Heart right ventricle (tissue), 16 donors: Measurements from ENCODE around the gene PRDM16. TPM values are rescaled to one million over a fixed set of nuclear protein-coding genes. Genes with fewer than 3 reads are reported as not detected.

Experiments
- ATAC-seq, 8 donors: fragments of 200-7000 bp; cut with Tn5 transposase; one replicate each; pipeline ENCODE4 v1.9.1; 2020; ENCODE audit warnings: mild to moderate bottlenecking in 8 of 8, moderate library complexity in 8 of 8, moderate number of reproducible peaks in 1 of 8
- DNase-seq, 2 donors: peaks; one replicate each; pipeline ENCODE4 v3.0.0-alpha.2; 2020
- H3K27ac ChIP-seq, 10 donors: fragments of 200-600 bp; sonication (generic) in 2 of 10; one replicate each; pipeline versions ENCODE4 v1.5.0 to v1.8.0; 2020 to 2022; ENCODE audit warnings: mild to moderate bottlenecking in 3 of 10
- H3K27me3 ChIP-seq, 7 donors: fragments of 200-600 bp; one replicate each; pipeline ENCODE4 v1.8.0; 2021 to 2022; ENCODE audit warnings: mild to moderate bottlenecking in 2 of 7
- H3K36me3 ChIP-seq, 9 donors: fragments of 200-600 bp; sonication (generic) in 1 of 9; one replicate each; pipeline versions ENCODE4 v1.5.0 to v1.8.0; 2020 to 2022; ENCODE audit warnings: mild to moderate bottlenecking in 2 of 9
- H3K4me1 ChIP-seq, 9 donors: fragments of 200-600 bp; sonication (generic) in 1 of 9; one replicate each; pipeline versions ENCODE4 v1.5.0 to v1.8.0; 2020 to 2022; ENCODE audit warnings: mild to moderate bottlenecking in 4 of 9
- H3K4me3 ChIP-seq, 10 donors: fragments of 200-600 bp; sonication (generic) in 2 of 10; one replicate each; pipeline versions ENCODE4 v1.5.0 to v1.8.0; 2020 to 2022; ENCODE audit warnings: mild to moderate bottlenecking in 7 of 10, moderate library complexity in 2 of 10
- H3K9me3 ChIP-seq, 11 donors: fragments of 200-600 bp in 10 of 11; sonication (generic) in 2 of 11; one replicate each; pipeline versions ENCODE4 v1.5.0 to v1.8.0; 2013 to 2022; ENCODE audit warnings: mild to moderate bottlenecking in 2 of 11, control low read depth in 1 of 11, moderate library complexity in 1 of 11
- WGBS, 2 donors: extraction: QIAGEN DNeasy Blood & Tissue Kit; methylation state at CpG; one replicate each; pipeline ENCODE4 v1.1.7; 2013; ENCODE audit warnings: inconsistent platforms in 1 of 2; 5-methylcytosine and 5-hydroxymethylcytosine counted together
- intact Hi-C, 10 donors: fragments of 100-400 bp; cut with DNase I; formaldehyde crosslinking; loops; one replicate each; pipeline versions ENCODE4 v1.11.1 to v1.14.2; 2022
- polyA plus RNA-seq, 2 donors: library from polyadenylated mRNA; stranded (reverse); fragments of 200-250 nt; gene quantifications; one replicate each; pipeline ENCODE4 v1.2.3, GENCODE V29; 2013
- total RNA-seq, 10 donors: library from RNA; stranded (reverse); fragmentation: NEBNext Ultra II Directional in 3 of 10; extraction: Animal tissue kit (Norgen Biotek cat#: 25700) in 3 of 10; gene quantifications; one replicate each; pipeline versions ENCODE4 v1.2.1 to v1.2.4, GENCODE V29; 2021 to 2023
- TF ChIP-seq, protein P1 (sequence below), 9 donors: fragments of 200-600 bp; sonication (generic) in 2 of 9; IDR thresholded peaks; one replicate each; pipeline versions ENCODE4 v1.5.0 to v1.8.0; 2021 to 2022; ENCODE audit warnings: antibody characterized with exemption in 9 of 9, mild to moderate bottlenecking in 5 of 9, moderate library complexity in 1 of 9
- donor health status: Arrhythmogenic right ventricular cardiomyopathy.
- donor health status: ischemic (EF 13 %, LVEDD 7.1; RV severe dilation, severe dysfunction).
- donor health status: healthy with polysubstance abuse.
- donor health status: DM: no; HTN: yes; CAD: no.
- donor health status: DM: no; HTN: no; CAD: no.
- donor health status: ischemic (EF 25% LVEDD 6.9; RV normal size, moderate dysfunction).
- donor health status: ischemic (EF 25% LVEDD 5.7; RV mildly dilated, moderate dysfunction).
- donor health status: healthy.
- donor health status: DM: yes; HTN: yes; CAD: no.
- donor health status: Ischemic cardiomyopathy.
- donor health status: ischemic (EF 35%, LVEDD 5.7; RV mildly dilated, moderate dysfunction).
- donor health status: nonischemic (EF 11% LVEDD 7.7; RV severe dilation, severe dysfunction).
- donor health status: DM: yes; HTN: yes; CAD: no.
- donor health status: PGD.
- donor health status: ischemic (EF 29% LVEDD 5.4; RV normal size, mild dysfunction).
- donor health status: nonischemic (EF 23%, LVEDD 6.1; RV moderate dilation, normal function).

Gene PRDM16
- total and polyA plus RNA-seq, 12 donors, result 4.1 to 25.9 (median 14.8) TPM

GRCh38 chr1:3073489-3074296 is 4.7 kb downstream of the PRDM16 start:
- H3K27me3 ChIP-seq, result peaks cover 0 to 83% (median 47%) of the 10 kb centered on the region in 7 donors
- H3K4me3 ChIP-seq, result peak overlapping the region; percentile 10 to 92 (median 76)
- DNase-seq, result no peak
- ATAC-seq, result no peak
- 10 to 11% methylated on average over 61 to 82 of the region's 82 CpGs for WGBS, 2 donors
- H3K27ac ChIP-seq, result peak overlapping the region; percentile 76 to 95 (median 86)
- H3K9me3 ChIP-seq, result no peaks in the 10 kb centered on the region
- intact Hi-C loops, result loop anchor here in 7 of 10 donors (5.0 to 10.0 kb wide), 7 partner anchors 51 to 211 kb away; no protein-coding TSS in a partner anchor
- no peaks in the 10 kb centered on the region for H3K36me3 ChIP-seq
- H3K4me1 ChIP-seq, result peaks cover under 1 to 82% (median 48%) of the 10 kb centered on the region in 9 donors
- TF ChIP-seq, protein P1, sequence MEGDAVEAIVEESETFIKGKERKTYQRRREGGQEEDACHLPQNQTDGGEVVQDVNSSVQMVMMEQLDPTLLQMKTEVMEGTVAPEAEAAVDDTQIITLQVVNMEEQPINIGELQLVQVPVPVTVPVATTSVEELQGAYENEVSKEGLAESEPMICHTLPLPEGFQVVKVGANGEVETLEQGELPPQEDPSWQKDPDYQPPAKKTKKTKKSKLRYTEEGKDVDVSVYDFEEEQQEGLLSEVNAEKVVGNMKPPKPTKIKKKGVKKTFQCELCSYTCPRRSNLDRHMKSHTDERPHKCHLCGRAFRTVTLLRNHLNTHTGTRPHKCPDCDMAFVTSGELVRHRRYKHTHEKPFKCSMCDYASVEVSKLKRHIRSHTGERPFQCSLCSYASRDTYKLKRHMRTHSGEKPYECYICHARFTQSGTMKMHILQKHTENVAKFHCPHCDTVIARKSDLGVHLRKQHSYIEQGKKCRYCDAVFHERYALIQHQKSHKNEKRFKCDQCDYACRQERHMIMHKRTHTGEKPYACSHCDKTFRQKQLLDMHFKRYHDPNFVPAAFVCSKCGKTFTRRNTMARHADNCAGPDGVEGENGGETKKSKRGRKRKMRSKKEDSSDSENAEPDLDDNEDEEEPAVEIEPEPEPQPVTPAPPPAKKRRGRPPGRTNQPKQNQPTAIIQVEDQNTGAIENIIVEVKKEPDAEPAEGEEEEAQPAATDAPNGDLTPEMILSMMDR (IDR thresholded peaks at IDR 0.05), result no peak

GRCh38 chr1:3074297-3074741 is 5.3 kb downstream of the PRDM16 start:
- 41 to 43% methylated on average over 13 of the region's 13 CpGs for WGBS, 2 donors
- ATAC-seq, result peak in 3 of 8 donors; percentile 13 to 30 (median 18)
- Histone ChIP-seq H3K36me3 (no peaks in the 10 kb centered on the region), H3K4me1 (peaks cover 2 to 86% (median 54%) of the 10 kb centered on the region in 9 donors), H3K4me3 (peak overlapping the region in 6 of 10 donors; percentile 54 to 92 (median 83)), H3K9me3 (no peaks in the 10 kb centered on the region), H3K27ac (peak overlapping the region in 8 of 10 donors; percentile 82 to 95 (median 90)), H3K27me3 (peaks cover 0 to 86% (median 47%) of the 10 kb centered on the region in 7 donors)
- intact Hi-C loops, result loop anchor here in 7 of 10 donors (5.0 to 10.0 kb wide), 7 partner anchors 50 to 210 kb away; no protein-coding TSS in a partner anchor
- DNase-seq, result no peak
- TF ChIP-seq, protein P1 (IDR thresholded peaks at IDR 0.05), result no peak

- intact Hi-C loops, result loop anchor here in 7 of 10 donors (5.0 to 10.0 kb wide), 8 partner anchors 50 to 972 kb away; no protein-coding TSS in a partner anchor
- ATAC-seq (peak in 6 of 8 donors; percentile 14 to 32 (median 28)), DNase-seq (peak in 1 of 2 donors; percentile 44)
- 45 to 55% methylated on average over 12 of the region's 12 CpGs for WGBS, 2 donors
- peaks cover 0 to 86% (median 45%) of the 10 kb centered on the region in 7 donors for H3K27me3 ChIP-seq
- H3K36me3 ChIP-seq, result no peaks in the 10 kb centered on the region
- no peak overlapping the region for H3K4me3 ChIP-seq
- no peaks in the 10 kb centered on the region for H3K9me3 ChIP-seq
- peaks cover 2 to 90% (median 54%) of the 10 kb centered on the region in 9 donors for H3K4me1 ChIP-seq
- peak overlapping the region in 7 of 10 donors; percentile 62 to 95 (median 87) for H3K27ac ChIP-seq
- TF ChIP-seq, protein P1 (IDR thresholded peaks at IDR 0.05), result no peak
These were observed 5.8 kb downstream of the PRDM16 start for GRCh38 chr1:3074800-3075199.

DNA sequence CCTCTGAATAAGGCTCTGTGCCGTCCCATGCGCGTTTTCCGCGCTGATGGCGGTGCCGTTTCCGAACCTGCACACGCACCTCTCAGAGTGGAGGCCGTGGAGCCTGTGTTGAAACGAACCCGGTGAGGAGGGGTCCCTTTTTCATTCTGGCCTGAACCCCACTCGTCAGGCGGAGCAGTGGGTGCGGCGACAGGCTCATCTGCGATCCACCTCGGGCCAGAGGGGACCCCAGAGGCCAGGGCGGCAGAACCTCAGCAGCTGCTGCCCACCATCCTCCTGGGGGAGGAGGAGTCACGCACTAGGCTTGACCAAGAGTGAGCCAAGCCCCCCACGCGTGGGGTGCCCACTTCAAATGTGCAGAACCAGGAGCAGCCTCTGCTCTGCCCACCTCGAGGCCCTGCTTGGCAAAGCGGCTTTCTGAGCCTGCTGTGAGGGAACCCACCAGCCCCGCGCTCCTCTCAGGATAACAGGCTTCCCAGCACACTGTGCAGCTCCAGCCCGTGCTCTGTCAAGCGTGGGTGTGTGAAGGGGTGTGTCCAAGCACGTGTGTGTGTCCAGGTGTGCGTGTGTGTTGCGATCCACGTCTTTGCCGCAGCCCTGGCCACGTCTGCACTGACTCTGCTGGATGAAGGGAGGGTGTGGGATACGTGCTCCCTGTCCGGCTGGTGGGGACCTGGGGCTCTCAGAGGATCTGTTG is 6.8 kb downstream of the PRDM16 start:
- peaks cover 2 to 90% (median 51%) of the 10 kb centered on the region in 9 donors for H3K4me1 ChIP-seq
- H3K27me3 ChIP-seq, result peaks cover 0 to 85% (median 40%) of the 10 kb centered on the region in 7 donors
- WGBS, 2 donors, result 77 to 78% methylated on average over 36 of the region's 36 CpGs
- H3K36me3 ChIP-seq, result no peaks in the 10 kb centered on the region
- no peaks in the 10 kb centered on the region for H3K9me3 ChIP-seq
- TF ChIP-seq, protein P1 (IDR thresholded peaks at IDR 0.05), result no peak
- peak in 1 of 2 donors; percentile 10 for DNase-seq
- intact Hi-C loops, result loop anchor here in 6 of 10 donors (5.0 to 10.0 kb wide), 6 partner anchors 49 to 974 kb away; no protein-coding TSS in a partner anchor
- no peak for ATAC-seq
- H3K27ac ChIP-seq, result peak overlapping the region in 1 of 10 donors; percentile 11
- no peak overlapping the region for H3K4me3 ChIP-seq
